Cortex of kidney (tissue), 1 donor: Measurements from ENCODE around the gene NDUFV1.
"Not testable (repeated sequence)": the region's sequence is repeated elsewhere in the genome, so short reads cannot be mapped to it uniquely, and the experiment has no call there.

Source experiments
- DNase-seq: peaks from one replicate; lab custom pipeline; 2025; lab: John Stamatoyannopoulos, UW

The NDUFV1 gene

GRCh38 chr11:67586568-67587250, 20.0 kb upstream of the NDUFV1 start:
- DNase-seq, result no peak

GRCh38 chr11:67588136-67588503, 18.6 kb upstream of the NDUFV1 start:
- no peak for DNase-seq

- not testable (repeated sequence) for DNase-seq
Measured at GRCh38 chr11:67588899-67589415, 17.8 kb upstream of the NDUFV1 start.

- DNase-seq, result no peak
Measured at GRCh38 chr11:67592880-67593564, 13.7 kb upstream of the NDUFV1 start.

- DNase-seq, result no peak
Measured at GRCh38 chr11:67593565-67593905, 13.2 kb upstream of the NDUFV1 start.

- DNase-seq, result no peak
Measured at GRCh38 chr11:67594480-67594879, 12.3 kb upstream of the NDUFV1 start.

GRCh38 chr11:67596753-67597300, 9.9 kb upstream of the NDUFV1 start:
- no peak for DNase-seq

- not testable (repeated sequence) for DNase-seq
Measured at GRCh38 chr11:67597458-67597857, 9.3 kb upstream of the NDUFV1 start.

GRCh38 chr11:67597963-67598362, 8.8 kb upstream of the NDUFV1 start:
- not testable (repeated sequence) for DNase-seq

GRCh38 chr11:67599149-67599548, 7.6 kb upstream of the NDUFV1 start:
- no peak for DNase-seq

- no peak for DNase-seq
Measured at GRCh38 chr11:67600324-67601029, 6.3 kb upstream of the NDUFV1 start.

- no peak for DNase-seq
Measured at GRCh38 chr11:67601098-67601497, 5.6 kb upstream of the NDUFV1 start.

- DNase-seq, result not testable (repeated sequence)
Measured at GRCh38 chr11:67604119-67604518, 2.6 kb upstream of the NDUFV1 start.

GRCh38 chr11:67604815-67605214, 1.9 kb upstream of the NDUFV1 start:
- DNase-seq, result no peak

GRCh38 chr11:67605231-67606011, 1.3 kb upstream of the NDUFV1 start:
- no peak for DNase-seq

- no peak for DNase-seq
Measured at GRCh38 chr11:67606093-67606491, 644 bp upstream of the NDUFV1 start.

GRCh38 chr11:67607507-67607906, 771 bp downstream of the NDUFV1 start:
- no peak for DNase-seq

GRCh38 chr11:67608486-67608885, 1.8 kb downstream of the NDUFV1 start:
- no peak for DNase-seq

- DNase-seq, result no peak
Measured at GRCh38 chr11:67609316-67609715, 2.6 kb downstream of the NDUFV1 start.

GRCh38 chr11:67610302-67610868, 3.6 kb downstream of the NDUFV1 start:
- DNase-seq, result no peak

GRCh38 chr11:67611165-67611564, 4.4 kb downstream of the NDUFV1 start:
- DNase-seq, result no peak
